Upper lobe of left lung (tissue), 6 donors: ENCODE measurements around the gene CFHR1. TPM values are rescaled to one million over a fixed set of nuclear protein-coding genes. Genes with fewer than 3 reads are reported as not detected.

Source experiments
- ATAC-seq, 2 donors: fragments of 200-7000 bp; cut with Tn5 transposase; one replicate each; pipeline ENCODE4 v1.9.1; 2022; ENCODE audit warnings: mild to moderate bottlenecking in 2 of 2, moderate library complexity in 2 of 2; ENCODE audit not compliant: low FRiP score in 2 of 2
- DNase-seq, 2 donors: peaks; one replicate each; pipeline ENCODE4 v3.0.0-alpha.2; 2019 to 2020
- H3K27ac ChIP-seq, 4 donors: fragments of 200-600 bp; sonication (generic); one replicate each; pipeline ENCODE4 v1.5.1; 2016 to 2019
- H3K27me3 ChIP-seq, 4 donors: fragments of 200-600 bp; sonication (generic); one replicate each; pipeline ENCODE4 v1.5.1; 2017 to 2019
- H3K36me3 ChIP-seq, 4 donors: fragments of 200-600 bp; sonication (generic); one replicate each; pipeline ENCODE4 v1.5.1; 2016 to 2019
- H3K4me1 ChIP-seq, 4 donors: fragments of 200-600 bp; sonication (generic); one replicate each; pipeline ENCODE4 v1.5.1; 2018 to 2019
- H3K4me3 ChIP-seq, 4 donors: fragments of 200-600 bp; sonication (generic); one replicate each; pipeline ENCODE4 v1.5.1; 2017 to 2019; ENCODE audit warnings: mild to moderate bottlenecking in 2 of 4, moderate library complexity in 1 of 4
- H3K9me3 ChIP-seq, 4 donors: fragments of 200-600 bp; sonication (generic); one replicate each; pipeline ENCODE4 v1.5.1; 2018 to 2019
- EP300 ChIP-seq, 4 donors: sonication (generic); formaldehyde crosslinking; IDR thresholded peaks; one replicate each; pipeline ENCODE4 v1.5.1; 2017; ENCODE audit warnings: antibody characterized with exemption in 4 of 4, control low read depth in 2 of 4
- POLR2A ChIP-seq, 4 donors: fragments of 450-650 bp; IDR thresholded peaks; one replicate each; pipeline ENCODE4 v1.5.1; 2016 to 2017; ENCODE audit warnings: antibody characterized with exemption in 4 of 4, mild to moderate bottlenecking in 2 of 4
- POLR2AphosphoS5 ChIP-seq, 2 donors: sonication (generic); formaldehyde crosslinking; IDR thresholded peaks; one replicate each; pipeline ENCODE4 v1.5.1; 2017; ENCODE audit warnings: antibody characterized with exemption in 2 of 2
- WGBS, 2 donors: methylation state at CpG; one replicate each; pipeline ENCODE4 v1.1.5; 2017 to 2018; 5-methylcytosine and 5-hydroxymethylcytosine counted together
- total RNA-seq, 6 donors: library from RNA; depleted of rRNA in 4 of 6; stranded (reverse); fragments of >200 nt in 4 of 6; gene quantifications; one replicate each; pipeline versions ENCODE4 v1.1.0 to v1.2.1, GENCODE V29; 2016 to 2021
- TF ChIP-seq, protein P1 (sequence below), 6 experiments: fragments of 450-650 bp in 4 of 6; fragments of 200-600 bp in 2 of 6; sonication (generic) in 2 of 6; IDR thresholded peaks; one replicate each; pipeline ENCODE4 v1.5.1; 2016 to 2019; ENCODE audit warnings: antibody characterized with exemption in 6 of 6
- donor health status: DM: no; HTN: no; CAD: no; lungs with moderate emphysema.
- donor health status: DM: no; HTN: yes; CAD: no; lungs with severe emphysema.

CFHR1 gene
- total RNA-seq, 6 donors from 2014 or later: 0.81 to 1.0 TPM; not detected in 4

DNA sequence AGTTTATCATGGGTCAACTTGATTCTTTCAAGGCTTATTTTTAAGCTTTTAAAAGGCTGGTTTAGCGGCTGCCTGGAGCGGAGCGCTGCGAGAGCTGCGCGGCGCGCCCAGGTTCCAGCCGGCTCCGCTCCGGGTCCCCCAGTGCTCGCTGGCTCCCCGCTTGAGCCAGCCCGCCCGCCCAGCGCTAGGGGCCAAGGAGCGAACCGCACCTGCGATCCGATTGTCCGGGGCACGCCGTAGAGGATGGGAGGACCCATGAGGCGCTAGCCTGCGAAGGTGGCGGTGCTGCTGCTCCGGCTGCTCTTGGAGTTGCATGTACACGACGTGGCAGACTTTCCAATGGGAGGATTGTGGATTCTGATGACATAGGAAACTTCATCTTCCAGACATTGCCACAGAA lies 58.4 kb downstream of the CFHR1 start:
- peak overlapping the region in 2 of 4 donors; percentile 16 to 19 for H3K4me3 ChIP-seq
- DNase-seq: peak in 1 of 2 donors; percentile 84
- H3K9me3 ChIP-seq: no peaks in the 10 kb centered on the region
- H3K27me3 ChIP-seq: no peaks in the 10 kb centered on the region
- ATAC-seq: peak; percentile 34 to 42
- peaks cover 0 to 7% (median 2%) of the 10 kb centered on the region in 4 donors for H3K4me1 ChIP-seq
- no peak overlapping the region for H3K27ac ChIP-seq
- WGBS, 2 donors: 8 to 16% methylated on average over 19 to 29 of the region's 29 CpGs
- TF ChIP-seq, protein P1, sequence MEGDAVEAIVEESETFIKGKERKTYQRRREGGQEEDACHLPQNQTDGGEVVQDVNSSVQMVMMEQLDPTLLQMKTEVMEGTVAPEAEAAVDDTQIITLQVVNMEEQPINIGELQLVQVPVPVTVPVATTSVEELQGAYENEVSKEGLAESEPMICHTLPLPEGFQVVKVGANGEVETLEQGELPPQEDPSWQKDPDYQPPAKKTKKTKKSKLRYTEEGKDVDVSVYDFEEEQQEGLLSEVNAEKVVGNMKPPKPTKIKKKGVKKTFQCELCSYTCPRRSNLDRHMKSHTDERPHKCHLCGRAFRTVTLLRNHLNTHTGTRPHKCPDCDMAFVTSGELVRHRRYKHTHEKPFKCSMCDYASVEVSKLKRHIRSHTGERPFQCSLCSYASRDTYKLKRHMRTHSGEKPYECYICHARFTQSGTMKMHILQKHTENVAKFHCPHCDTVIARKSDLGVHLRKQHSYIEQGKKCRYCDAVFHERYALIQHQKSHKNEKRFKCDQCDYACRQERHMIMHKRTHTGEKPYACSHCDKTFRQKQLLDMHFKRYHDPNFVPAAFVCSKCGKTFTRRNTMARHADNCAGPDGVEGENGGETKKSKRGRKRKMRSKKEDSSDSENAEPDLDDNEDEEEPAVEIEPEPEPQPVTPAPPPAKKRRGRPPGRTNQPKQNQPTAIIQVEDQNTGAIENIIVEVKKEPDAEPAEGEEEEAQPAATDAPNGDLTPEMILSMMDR (IDR thresholded peaks at IDR 0.05): no peak
- TF ChIP-seq POLR2A (IDR thresholded peaks at IDR 0.05) (no peak), EP300 (IDR thresholded peaks at IDR 0.05) (no peak), POLR2AphosphoS5 (IDR thresholded peaks at IDR 0.05) (no peak)
- H3K36me3 ChIP-seq: no peaks in the 10 kb centered on the region

Other genes starting within 250 kb of the CFHR1 start
- gene KCNT2, start 211.3 kb upstream of the CFHR1 start, total RNA-seq: 1 to 10 TPM; 2.7 to 9.9 (median 5.9) TPM
- 10 to 100 TPM; 34.4 to 97.5 (median 44.9) TPM for gene CFH, start 167.7 kb upstream of the CFHR1 start, total RNA-seq
- gene CFHR3, start 44.9 kb upstream of the CFHR1 start, total RNA-seq: under 1 TPM in 3 of 6 donors, not detected in 3; 0.17 to 0.61 (median 0.37) TPM
- gene CFHR4, start 68.3 kb downstream of the CFHR1 start, total RNA-seq: not detected
- gene CFHR2, start 124.0 kb downstream of the CFHR1 start, total RNA-seq: under 1 TPM in 1 of 6 donors, not detected in 5; 0.40 TPM
- not detected for gene CFHR5, start 157.8 kb downstream of the CFHR1 start, total RNA-seq
- not detected for gene F13B, start 247.5 kb downstream of the CFHR1 start, total RNA-seq